Kidney epithelial cell (primary cell): Measurements from ENCODE around the gene SULT2A1. TPM values are rescaled to one million over a fixed set of nuclear protein-coding genes. Genes with fewer than 3 reads are reported as not detected.

Experiments
- DNase-seq: peaks from one replicate; pipeline ENCODE4 v3.0.0-alpha.2; 2010; ENCODE audit warnings: low read depth
- H3K27me3 ChIP-seq: 2 replicates; pipeline ENCODE4 v1.6.0; 2011; ENCODE audit warnings: low read length; ENCODE audit not compliant: control insufficient read depth, insufficient read depth
- H3K36me3 ChIP-seq: 2 replicates; pipeline ENCODE4 v1.5.1; 2011; ENCODE audit warnings: low read length; ENCODE audit not compliant: control insufficient read depth, insufficient read depth
- H3K4me3 ChIP-seq: 2 replicates; pipeline ENCODE4 v1.5.1; 2011; ENCODE audit warnings: low read depth, mild to moderate bottlenecking, control low read depth, low read length
- CTCF ChIP-seq: IDR thresholded peaks from 2 replicates; pipeline ENCODE4 v1.5.1; 2011; ENCODE audit warnings: mild to moderate bottlenecking, moderate library complexity, low read length, control low read depth, inconsistent platforms; ENCODE audit not compliant: insufficient read depth, poor library complexity, severe bottlenecking
- total RNA-seq: library from RNA; depleted of rRNA; stranded (reverse); fragments of >200 nt; gene quantifications from 2 replicates; pipeline ENCODE4 v1.2.3, GENCODE V29; 2015

Gene SULT2A1
- total RNA-seq, 1 donor from 2014 or later: not detected

- Histone ChIP-seq H3K4me3 (no peak overlapping the region), H3K27me3 (no peaks in the 10 kb centered on the region), H3K36me3 (no peaks in the 10 kb centered on the region)
- TF ChIP-seq CTCF: no peak
- no peak for DNase-seq
Observed at GRCh38 chr19:47854459-47854858, 31.7 kb downstream of the SULT2A1 start.

- no peaks in the 10 kb centered on the region for H3K36me3 ChIP-seq
- no peak for TF ChIP-seq CTCF
- DNase-seq: no peak
- H3K27me3 ChIP-seq: peaks cover 9% of the 10 kb centered on the region
- H3K4me3 ChIP-seq: no peak overlapping the region
Observed at GRCh38 chr19:47853003-47853402, 33.1 kb downstream of the SULT2A1 start.

GRCh38 chr19:47848823-47849473, 37.2 kb downstream of the SULT2A1 start:
- TF ChIP-seq CTCF: no peak
- H3K27me3 ChIP-seq: peaks cover 9% of the 10 kb centered on the region
- no peak overlapping the region for H3K4me3 ChIP-seq
- H3K36me3 ChIP-seq: no peaks in the 10 kb centered on the region
- no peak for DNase-seq

GRCh38 chr19:47848425-47848822, 37.7 kb downstream of the SULT2A1 start:
- DNase-seq: no peak
- Histone ChIP-seq H3K36me3 (no peaks in the 10 kb centered on the region), H3K4me3 (no peak overlapping the region), H3K27me3 (peaks cover 9% of the 10 kb centered on the region)
- TF ChIP-seq CTCF: no peak

GRCh38 chr19:47842941-47843340, 43.2 kb downstream of the SULT2A1 start:
- Histone ChIP-seq H3K27me3 (peaks cover 4% of the 10 kb centered on the region), H3K36me3 (no peaks in the 10 kb centered on the region), H3K4me3 (no peak overlapping the region)
- no peak for DNase-seq
- TF ChIP-seq CTCF: no peak

GRCh38 chr19:47839913-47840312, 46.2 kb downstream of the SULT2A1 start:
- Histone ChIP-seq H3K27me3 (peaks cover 4% of the 10 kb centered on the region), H3K36me3 (no peaks in the 10 kb centered on the region)
- no peak for TF ChIP-seq CTCF

More at GRCh38 chr19:47839913-47840312, 46.2 kb downstream of the SULT2A1 start:
- DNase-seq: no peak
- no peak overlapping the region for H3K4me3 ChIP-seq
